Measurements from ENCODE around the gene C17orf50.
"Not testable (repeated sequence)": the region's sequence is repeated elsewhere in the genome, so short reads cannot be mapped to it uniquely, and the experiment has no call there.

C17orf50 gene

DNA sequence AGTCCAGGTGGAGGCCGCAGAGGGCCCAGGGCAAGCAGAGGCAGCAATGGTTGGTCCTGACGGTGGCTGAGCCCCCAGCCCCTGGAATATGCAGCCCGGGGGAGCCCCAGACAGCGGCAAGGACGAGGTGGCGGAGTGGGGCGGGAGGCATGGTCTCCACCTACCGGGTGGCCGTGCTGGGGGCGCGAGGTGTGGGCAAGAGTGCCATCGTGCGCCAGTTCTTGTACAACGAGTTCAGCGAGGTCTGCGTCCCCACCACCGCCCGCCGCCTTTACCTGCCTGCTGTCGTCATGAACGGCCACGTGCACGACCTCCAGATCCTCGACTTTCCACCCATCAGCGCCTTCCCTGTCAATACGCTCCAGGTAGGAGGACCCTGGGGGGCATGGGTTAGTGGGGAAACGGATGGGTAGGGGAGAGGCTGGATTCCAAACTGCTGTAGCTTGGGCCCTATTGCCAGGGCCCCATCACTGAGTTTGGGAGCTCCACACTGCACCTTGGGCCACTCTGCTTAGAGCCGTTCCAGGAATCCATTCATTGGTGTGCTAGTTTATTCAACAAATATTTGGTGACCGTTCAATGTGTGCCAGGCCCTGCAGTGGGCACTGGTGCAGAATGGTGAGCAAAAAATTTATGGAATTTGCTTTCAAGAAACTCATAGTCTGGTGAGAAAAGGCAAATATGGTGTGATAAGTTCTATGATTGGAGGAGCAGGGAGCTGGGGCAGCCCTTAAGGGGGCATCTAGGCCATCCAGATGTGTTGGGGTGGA lies 25.5 kb upstream of the C17orf50 start:
- DNase-seq: no peak

DNA sequence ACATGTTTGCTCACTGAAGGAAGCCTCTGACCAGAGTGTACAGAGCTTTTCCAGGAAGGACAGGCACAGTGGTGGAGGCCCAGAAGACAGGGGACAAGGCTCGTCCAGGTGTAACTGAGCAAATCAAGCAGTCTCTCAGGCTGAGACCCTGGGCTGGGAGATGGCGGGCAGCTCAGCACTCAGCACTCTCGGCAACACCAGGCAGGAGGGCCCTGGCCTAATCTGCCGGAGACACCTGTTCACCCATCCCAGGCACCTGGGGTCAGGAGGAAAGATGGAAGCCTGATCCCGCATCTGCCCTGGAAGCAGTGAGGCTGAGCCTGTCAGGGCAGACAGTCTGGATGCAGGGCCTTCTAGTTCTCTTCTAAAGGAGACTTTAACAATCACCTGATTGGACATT lies 24.5 kb upstream of the C17orf50 start:
- DNase-seq: no peak

DNA sequence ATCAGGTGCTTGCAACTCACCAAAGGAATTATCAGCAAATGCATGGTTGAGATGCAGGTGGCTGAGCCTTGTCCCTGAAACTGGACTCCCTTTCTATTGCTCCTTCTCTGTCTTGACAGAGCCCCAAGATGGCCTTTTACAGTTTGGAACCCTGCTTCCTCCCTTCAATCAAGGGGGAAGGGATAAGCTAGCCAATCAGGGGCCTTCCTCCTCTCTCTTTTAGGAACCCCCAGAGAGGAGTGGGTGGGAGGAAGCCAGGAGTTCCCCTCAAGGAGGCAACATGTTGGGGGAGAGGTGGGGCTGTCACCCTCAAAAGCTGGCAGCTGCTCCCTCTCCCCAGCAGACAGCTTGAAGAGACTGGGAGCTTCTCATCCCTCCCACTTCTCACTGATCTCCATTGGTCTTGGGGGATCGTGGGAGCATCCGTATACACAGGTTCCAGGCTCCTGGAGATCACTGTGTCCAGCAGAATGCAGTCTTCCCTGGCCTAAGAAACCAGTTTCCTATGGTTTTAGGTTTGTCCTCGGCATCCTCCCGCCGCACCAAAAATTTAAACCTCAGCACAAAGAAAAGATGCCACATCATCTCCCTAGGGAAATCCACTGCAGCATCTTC lies 22.1 kb upstream of the C17orf50 start:
- no peak for DNase-seq

DNA sequence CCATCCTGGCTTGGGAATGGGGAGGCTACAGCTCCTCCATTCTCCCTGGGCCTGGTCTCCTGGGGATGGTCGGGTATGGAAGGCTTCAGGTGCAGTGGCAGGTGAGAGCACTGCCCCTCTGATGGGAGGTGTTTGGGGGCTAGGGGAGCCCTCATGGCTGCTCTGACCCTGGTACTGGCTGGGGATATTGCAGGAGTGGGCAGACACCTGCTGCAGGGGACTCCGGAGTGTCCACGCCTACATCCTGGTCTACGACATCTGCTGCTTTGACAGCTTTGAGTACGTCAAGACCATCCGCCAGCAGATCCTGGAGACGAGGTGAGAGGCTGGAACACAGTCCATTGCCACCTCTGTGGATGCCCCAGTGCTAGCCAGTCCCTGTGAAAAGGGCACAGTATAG lies 20.5 kb upstream of the C17orf50 start:
- DNase-seq: no peak

DNA sequence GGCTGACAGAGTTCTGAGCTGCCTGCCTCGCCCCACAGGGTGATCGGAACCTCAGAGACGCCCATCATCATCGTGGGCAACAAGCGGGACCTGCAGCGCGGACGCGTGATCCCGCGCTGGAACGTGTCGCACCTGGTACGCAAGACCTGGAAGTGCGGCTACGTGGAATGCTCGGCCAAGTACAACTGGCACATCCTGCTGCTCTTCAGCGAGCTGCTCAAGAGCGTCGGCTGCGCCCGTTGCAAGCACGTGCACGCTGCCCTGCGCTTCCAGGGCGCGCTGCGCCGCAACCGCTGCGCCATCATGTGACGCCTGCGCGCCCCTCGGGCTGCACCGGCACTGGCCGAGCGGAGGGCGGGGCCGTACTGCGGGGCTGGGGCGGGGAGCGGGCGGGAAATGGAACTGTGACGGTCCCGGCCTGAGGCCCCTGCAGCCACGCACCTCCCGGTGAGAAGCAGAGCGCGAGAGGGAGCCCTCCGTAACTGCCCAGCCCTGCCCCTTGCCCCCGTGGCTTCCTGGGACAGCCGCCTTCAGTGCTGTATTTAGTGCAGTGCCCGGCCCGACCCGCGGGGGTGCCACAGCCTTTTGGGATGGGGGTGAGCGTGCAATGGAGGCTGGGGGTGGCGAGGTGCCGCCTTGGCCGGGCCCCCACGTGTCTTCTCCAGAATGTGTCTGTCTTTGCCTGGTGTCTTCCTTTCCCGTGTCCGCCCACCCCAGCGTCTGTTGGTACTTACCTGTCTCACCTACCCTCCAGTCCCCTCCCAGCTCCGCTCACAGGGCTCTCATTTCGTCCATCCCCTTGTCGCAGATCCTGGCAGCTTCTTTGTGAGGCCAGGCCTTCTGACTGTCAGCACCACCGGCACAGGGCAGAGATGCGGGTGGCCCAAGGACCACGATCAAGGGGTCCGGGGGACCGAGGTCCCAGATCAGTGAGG lies 19.4 kb upstream of the C17orf50 start:
- peak; percentile 39 for DNase-seq

DNA sequence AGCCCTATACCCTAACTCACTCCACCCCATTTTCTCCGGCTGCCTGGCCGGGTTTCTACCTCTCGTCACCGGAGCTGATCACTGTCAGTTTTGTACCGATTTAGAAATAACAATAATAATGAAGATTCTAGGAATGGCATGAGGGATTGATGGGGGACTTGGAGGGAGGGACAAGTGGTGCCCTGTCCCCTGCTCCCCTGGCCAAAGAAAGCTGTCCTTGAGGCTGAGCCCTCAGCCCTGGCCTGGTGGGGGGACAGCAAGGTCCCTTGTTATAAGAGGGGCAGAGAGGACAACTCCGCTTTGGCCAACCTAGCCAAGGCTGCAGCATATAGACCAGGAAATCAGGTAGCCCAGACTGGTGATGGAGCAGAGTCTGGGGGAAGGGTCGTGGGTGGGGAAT lies 18.2 kb upstream of the C17orf50 start:
- no peak for DNase-seq

DNA sequence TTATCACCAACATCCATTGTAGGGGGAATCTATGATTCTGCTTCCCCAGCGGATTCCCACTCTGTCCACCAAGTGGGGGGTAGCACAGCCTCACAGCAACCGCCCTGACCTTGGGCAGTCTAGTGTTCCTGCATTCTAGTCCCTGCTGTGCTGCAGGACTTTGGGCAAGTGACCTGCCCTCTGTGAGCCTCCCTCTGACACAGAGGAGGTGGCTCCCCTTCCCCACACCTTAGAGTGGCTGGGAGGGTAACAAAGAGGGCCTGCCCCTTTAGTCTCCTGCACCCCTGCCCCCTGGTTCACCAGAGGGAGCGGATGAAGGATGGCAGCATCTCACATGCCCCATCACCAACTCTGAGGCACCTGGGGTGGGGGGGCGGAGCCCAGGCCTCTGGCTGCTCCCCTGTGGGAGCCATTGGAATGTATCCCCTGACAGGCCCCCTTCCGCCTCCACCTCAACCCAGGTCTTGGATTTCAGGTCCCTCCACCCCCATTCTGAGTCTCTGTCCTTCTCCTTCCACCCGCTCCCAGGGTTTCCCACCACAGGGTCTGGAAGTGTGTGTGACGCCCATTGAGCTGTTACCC lies 17.7 kb upstream of the C17orf50 start:
- no peak for DNase-seq

DNA sequence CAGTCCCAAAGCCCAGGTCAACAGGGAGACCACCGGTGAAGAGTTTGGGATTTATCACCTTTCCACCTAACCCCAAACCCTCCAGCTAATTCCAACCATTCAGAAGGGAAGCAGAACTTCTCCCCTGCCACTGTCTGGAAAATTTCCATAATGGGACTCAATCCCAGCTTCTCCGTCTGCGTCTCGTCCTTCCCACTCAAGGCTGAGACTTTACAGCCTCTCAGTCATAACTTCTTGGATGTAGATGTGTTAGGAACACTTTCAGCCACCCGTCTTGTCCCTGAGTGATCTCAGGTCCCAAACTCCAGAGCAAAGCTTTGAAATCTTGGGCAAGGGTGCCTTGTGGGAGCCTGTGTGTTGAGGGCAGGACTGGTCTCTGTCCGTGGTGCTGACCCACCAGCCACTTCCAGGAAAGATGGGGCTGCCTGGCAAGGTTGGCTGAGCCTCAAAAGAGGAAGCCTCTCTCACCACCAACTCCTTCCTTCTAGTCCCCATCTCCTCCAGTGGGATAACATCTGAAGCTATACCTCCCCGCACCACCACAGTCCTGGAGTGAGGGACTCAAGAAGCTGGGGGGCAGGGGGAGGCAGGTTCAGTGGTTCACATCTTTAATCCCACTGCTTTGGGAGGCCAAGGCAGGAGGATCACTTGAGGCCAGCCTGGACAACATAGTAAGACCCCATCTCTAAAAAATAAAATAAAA lies 16.9 kb upstream of the C17orf50 start:
- DNase-seq: no peak

DNA sequence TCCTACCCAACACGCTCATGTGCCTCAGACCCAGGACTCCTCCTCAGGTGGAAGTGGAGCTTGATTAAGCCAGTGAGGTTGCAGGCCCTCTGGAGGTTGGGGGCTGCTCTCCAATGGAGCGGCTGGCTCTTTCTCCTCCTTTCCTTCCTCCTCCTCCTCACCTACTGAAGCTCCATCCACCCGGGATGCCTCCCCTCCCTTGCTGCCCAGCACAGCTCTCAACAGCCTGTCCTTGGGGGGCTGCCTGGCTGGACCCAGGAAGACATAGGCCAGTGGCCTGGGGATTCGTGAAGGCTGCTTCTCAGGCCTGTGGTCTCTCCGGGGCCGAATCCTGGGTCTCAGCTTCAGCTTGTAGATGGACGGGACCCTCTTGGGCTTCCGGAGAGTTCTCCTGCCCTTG lies 15.9 kb upstream of the C17orf50 start:
- no peak for DNase-seq

DNA sequence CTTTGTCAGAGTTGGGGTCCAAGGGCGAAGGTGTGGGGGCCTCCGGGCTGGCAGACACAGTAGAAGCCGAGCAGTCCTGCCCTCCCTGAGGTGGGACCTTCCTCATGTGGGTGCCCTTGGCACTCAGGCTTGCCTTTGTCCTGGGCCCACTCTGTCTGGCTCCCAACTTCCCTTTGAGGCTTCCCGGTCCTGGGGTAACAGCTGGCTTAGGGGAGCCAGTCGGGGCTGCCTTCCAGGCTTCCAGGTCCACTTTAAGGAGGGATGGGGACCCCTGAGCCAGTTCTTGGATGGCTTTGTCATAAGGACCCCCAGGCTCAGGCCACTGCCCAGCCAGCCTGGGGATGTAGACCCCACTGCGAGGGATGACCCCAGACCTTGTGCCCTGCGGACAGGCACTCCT lies 15.4 kb upstream of the C17orf50 start:
- no peak for DNase-seq

DNA sequence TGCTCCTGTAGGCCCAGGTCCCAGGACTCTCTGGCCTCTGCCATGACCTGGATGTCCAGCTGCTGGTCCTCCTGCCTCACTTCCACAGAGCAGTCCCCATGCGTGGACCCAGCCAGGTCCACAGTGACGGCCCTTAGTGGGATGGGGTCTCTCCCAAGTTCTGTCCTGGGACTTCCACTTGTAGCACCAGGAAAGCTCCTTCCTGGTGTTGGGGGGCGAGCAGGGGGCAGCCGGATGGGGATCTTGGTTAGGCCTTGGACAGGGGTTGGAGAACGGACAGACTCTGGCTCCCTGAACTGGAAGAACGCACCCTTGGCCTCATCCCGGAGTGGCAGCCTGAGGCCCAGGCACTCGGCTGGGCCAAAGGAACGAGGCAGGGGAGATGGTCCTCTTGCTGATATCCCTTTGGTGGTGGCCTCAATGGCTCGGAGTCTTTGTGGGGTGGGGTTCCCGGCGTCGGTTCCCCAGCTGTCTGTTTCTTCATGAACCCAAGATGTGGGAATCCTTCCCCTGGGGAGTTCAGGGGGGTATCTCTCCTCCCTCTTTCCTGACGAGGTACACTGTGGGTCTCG lies 14.9 kb upstream of the C17orf50 start:
- DNase-seq: no peak

DNA sequence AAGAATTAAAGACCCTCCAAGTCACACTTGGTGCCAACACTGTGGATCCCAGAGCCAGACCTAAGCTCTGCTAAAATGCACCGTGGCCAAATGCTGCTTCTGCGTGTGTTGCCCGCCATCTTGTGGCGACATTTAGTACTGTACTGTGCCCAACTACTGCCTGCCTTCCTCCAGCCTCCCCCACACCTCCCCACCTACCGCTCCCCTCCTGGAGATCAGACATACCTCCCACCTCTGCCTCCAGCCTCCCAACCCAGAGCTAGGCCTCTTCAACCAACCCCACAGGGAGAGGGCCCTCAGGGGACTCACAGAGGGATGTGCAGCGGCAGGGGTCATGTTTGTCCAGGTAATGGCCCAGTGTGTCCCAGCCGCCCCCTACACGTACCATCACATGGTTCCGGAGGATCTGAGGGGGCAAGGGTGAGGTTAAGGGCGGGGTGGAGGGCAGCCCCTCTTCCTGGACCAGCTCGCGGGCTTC lies 13.1 kb upstream of the C17orf50 start:
- no peak for DNase-seq

DNA sequence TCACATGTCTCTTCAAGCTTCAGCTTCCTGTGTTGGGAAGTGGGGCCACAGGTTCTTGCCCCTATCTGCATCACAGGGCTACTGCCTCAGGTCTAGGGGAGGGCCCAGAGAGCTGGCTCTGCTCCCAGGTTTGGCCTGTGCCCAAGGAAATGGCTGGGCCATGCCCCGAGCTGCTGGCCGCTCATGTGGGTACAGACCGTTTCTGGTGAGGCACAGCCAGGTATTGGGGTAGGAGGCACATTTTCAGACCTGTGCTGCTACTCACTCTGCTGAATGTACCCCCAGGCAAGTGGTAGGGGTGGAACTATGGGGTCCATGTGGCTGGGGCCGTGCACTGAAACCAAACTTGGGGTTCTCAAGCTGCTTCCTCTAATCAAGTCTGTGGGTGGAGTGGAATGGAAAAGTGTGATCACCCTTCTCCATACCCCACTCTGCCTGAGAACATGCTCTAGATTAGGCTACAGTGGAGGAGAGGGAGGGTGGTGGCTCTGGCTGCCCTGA lies 12.3 kb upstream of the C17orf50 start:
- no peak for DNase-seq

DNA sequence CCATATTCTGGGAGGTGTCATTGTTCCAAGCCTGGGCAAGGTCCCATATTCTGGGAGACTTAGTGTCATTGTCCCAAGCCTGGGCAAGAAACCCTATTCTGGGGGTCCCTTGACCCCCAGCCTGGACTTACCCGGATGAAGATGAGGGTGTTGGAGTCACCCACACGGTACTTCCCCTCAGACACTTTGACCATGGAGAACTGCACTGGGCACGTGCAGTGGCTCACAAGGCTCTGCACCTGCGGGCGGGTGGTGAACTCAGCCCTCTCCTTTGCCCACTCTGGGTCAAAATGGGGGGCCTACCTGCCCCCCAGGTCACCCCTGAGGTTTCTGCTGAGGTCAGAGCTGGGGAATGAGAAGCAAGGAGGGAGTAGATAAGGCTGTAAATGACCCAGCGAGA lies 11.7 kb upstream of the C17orf50 start:
- DNase-seq: no peak

DNA sequence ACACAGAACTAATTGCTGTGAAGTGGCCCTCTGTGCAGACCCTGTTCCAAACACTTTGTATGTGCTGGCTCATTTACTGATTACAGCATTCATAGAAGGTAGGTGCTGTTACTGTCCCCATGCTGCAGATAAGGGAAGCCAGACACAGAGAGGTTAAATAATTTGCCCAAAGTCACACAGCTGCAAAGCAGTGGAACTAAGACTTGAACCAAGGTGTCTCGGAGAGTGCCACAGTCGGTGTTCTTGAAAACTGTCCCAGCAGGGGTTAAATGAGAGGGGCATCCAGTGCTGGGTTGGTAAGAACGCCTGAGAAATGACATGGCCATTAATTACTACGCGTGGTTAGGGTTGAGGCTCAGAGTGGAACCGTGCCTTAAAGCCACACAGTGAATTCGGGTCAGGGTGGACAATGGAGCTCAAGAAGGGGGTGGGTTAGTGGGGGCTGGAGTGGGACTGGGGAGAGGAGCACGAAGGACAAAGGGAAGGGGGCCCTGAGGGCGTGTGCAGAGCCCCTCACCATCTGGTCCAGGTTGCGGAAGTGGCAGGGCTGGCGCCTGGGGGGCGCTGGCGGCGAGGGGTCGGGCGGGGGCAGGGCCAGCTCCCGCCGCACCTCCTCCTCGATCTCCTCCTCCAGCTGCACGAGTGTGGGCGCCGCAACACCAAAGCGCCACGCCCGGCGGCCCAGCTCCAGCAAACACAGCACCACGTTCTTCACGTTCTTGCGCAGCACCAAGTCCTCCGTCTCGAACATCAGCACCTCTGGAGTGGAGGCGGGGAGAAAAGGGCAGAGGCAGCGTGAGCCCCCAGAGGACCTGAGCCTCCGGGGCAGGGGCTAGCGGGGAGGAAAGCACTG lies 10.9 kb upstream of the C17orf50 start:
- DNase-seq: no peak

DNA sequence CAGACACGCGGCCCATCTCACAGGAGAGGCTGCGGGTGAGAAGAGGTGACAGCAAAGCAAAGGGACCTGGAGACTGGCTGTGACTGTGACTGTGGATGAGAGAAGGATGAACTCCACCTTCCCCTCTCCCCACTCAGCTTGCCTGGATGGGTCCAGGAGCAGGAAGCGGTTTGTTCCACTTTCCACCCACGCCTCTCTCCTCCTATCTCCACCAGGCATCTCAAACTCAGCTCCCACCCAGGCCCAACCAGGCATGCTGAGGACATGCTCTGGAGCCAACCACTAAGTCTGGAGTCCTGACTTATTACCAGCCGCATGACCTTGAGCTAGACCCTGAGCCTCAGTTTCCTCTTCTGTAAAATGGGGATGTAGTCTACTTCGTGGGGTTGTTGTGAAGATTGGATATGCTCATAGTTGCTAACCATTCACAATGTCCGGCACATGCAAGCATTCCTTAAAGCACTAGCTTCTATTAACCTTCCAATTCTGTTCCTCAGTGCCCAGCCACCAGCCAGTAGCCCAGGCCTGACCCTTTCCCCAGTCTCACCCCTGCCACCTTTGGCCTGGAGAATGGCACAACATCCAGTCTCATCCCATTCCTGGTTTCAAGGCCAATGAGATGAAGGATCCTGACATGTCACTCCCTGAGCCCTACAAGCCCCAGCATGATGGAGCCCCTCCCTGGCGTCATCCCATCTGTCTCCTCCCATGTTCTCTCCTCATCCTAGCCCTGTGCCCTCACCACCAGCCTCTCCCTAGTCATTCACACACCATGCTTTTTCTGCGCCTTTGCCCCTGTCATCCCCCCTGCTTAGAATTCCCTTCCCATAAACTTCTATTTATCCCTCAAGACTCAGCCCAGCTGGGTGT lies 9.9 kb upstream of the C17orf50 start:
- no peak for DNase-seq

DNA sequence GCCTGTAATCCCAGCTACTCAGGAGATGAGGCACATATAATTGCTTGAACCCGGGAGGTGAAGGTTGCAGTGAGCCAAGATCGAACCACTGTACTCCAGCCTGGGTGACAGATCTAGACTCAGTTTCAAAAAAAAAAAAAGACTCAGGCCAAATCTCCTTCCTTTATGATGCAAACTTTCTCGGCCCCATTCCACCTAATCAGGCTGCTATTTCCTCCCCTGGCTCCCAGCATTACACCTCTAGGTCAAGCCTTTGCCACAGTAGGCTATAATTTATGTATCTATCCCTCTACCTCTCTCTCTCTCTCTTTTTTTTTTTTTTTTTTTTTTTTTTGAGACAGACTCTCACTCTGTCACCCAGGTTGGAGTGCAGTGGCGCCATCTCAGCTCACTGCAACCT lies 9.1 kb upstream of the C17orf50 start:
- not testable (repeated sequence) for DNase-seq

DNA sequence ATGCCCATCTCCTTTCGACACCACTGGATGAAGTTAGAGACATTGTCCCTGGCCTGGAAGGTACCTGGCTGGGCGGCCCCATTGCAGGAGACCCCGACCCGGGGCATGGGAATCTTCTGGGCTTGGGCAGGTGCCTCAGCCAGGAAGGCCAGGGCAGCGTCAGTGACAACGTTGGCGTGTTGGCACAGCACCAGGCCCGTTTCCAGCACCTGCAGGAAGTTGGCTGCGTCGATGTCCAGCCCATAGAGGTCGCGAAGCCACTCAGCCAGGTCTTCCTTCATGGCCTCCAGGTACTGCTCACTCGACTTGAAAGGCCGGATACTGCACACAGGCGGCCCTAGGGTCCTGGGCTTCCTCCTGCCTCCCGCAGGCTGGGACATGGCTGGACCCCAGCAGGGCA lies 8.2 kb upstream of the C17orf50 start:
- DNase-seq: no peak

DNA sequence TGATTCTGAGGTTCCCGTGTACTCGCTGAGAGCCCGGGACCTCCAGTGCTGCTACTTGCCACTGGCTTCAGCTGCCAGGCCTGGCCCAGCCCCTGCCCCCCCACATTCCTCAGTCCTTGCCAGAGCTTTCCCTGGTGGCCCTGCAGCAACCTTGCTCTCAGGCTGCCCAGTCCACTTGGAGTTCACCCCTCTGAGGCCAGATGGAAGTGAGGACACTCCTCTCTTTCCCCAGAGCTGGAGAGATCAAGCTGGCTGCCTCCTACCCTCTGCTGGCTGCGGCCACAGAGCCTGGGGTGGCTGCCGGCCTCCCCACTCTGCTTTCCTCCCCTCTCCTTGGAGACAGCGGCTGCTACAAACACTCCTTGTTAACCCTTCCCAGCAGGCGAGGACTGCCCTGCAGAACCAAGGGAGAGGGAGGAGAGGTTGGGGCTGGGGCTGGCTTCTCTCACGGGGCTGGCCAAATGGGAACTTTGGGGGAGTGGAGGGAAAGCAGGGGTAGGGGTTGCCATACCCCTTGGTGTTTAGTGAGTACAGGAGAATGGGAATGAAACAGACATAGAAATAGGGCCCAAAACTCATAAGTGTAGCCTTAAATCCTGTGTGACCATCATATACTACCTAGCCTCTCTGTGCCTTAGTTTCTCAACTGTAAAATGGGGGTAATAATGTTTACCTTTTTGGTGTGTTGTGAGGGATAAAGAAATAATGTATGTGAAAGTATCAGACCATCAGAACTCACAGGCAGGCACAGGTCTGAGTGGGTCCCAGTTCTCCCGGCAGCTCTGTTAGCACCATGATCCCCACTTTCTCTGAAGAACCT lies 7.5 kb upstream of the C17orf50 start, which contains the start of gene GAS2L2:
Gene GAS2L2, minus strand, starts transcription at position 295 of the 820 bp plus-strand sequence. CDS start 389 bp downstream, outside the sequence.
- DNase-seq: no peak

All from NCI-H510A (cell line).